ENCODE data around the gene ZP4. TPM values are rescaled to one million over a fixed set of nuclear protein-coding genes. Genes with fewer than 3 reads are reported as not detected.
"Not testable (repeated sequence)": the region's sequence is repeated elsewhere in the genome, so short reads cannot be mapped to it uniquely, and the experiment has no call there.

Gene ZP4
- total RNA-seq, 1 experiment from 2014 or later, result not detected

GRCh38 chr1:237875291-237875690, 15.4 kb downstream of the ZP4 start:
- DNase-seq (ENCODE audit: low spot score), result no peak

DNA sequence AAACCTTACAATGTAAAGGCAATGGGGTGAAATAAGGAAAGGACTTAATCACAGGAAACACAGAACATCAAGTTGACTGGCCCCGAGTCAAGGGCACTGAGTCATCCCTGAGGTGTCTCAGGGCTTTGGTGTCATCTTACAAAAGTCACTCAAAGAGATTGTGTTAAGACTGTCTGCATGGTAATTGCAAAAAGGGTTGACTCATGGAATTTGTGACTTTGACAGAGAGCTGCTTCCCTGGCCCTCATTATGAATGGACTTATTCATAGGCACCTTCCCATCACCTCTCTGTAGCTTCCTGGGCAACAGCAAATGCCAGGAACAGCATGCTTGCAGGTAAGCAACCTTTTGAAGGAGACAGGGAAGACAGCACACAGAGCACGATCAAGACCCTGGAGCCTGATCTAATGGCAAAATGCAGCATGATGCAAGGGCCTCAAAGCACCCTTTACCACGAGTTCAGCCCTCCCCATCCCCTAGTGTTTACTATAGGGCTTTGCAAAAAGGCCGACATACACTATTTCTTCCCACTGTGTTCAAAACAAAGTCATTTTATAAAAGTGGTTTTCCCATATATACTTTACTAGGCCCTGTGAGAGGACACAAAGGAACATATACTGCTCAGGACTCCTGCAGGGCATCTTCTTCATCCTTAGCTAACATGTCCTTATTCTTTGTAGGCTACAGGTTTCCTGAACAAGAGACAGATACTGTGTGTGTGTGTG, 17.1 kb downstream of the ZP4 start:
- DNase-seq (ENCODE audit: low spot score), result peak; percentile 84

- DNase-seq (ENCODE audit: low spot score), result no peak
Measured at GRCh38 chr1:237868817-237869600, 21.7 kb downstream of the ZP4 start.

- DNase-seq (ENCODE audit: low spot score), result no peak
Measured at GRCh38 chr1:237867380-237867888, 23.3 kb downstream of the ZP4 start.

GRCh38 chr1:237864338-237865244, 26.1 kb downstream of the ZP4 start:
- DNase-seq (ENCODE audit: low spot score), result peak; percentile 63

DNA sequence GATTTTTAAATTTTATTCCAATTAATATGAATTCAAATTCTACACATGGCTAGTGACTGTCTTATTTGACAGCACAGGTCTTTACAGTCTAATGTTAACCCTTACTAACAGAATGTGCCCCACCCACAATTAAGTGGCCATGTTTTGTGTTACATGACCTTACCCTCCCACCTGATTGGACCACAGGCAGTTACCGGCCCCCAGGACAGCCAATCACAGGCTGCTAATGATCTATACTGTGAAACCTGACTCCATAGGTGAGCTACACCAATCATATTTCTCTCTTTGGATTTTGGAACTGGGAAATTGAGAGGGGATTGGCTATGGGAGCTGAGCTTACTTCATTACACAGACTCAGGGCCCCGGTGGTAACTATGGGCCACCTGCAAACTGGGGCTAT, 27.5 kb downstream of the ZP4 start:
- no peak for DNase-seq (ENCODE audit: low spot score)

- DNase-seq (ENCODE audit: low spot score), result no peak
Measured at GRCh38 chr1:237861944-237862343, 28.8 kb downstream of the ZP4 start.

DNA sequence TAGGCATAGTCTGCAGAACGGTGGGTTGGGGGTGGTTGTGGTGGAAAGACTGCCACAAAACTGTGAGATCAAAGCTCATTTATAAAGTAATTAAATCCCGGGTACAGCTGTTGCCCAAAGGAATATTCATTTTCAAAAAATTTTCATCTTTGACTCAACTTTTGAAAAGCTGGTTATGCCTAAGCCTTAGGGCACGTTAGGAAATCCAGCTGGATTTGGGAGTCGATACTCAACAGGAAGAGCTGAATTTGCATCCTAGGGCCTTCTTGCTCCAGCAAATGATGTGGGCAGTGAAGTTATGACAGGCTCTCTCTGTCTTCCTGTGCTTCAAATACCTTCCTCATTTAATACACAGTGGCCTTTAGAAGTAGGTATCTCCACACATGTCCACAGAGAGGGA, 31.7 kb downstream of the ZP4 start:
- no peak for DNase-seq (ENCODE audit: low spot score)

GRCh38 chr1:237857455-237857854, 33.3 kb downstream of the ZP4 start:
- no peak for DNase-seq (ENCODE audit: low spot score)

GRCh38 chr1:237852342-237852741, 38.4 kb downstream of the ZP4 start:
- no peak for DNase-seq (ENCODE audit: low spot score)

GRCh38 chr1:237851210-237851845, 39.4 kb downstream of the ZP4 start:
- peak; percentile 53 for DNase-seq (ENCODE audit: low spot score)

DNA sequence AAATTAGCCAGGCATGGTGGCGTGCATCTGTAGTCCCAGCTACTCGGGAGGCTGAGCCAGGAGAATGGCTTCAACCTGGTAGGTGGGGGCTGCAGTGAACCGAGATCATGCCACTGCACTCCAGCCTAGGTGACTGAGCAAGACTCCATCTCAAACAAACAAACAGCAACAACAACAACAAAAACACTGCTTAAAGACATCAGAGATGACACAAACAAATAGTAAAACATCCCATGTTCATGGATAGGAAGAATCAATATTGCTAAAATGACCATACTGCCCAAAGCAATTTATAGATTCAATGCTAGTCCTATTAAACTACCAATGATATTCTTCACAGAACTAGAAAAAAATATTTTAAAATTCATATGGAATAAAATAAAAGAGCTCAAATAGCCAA, 47.2 kb downstream of the ZP4 start:
- not testable (repeated sequence) for DNase-seq (ENCODE audit: low spot score)

GRCh38 chr1:237841485-237841884, 49.2 kb downstream of the ZP4 start:
- DNase-seq (ENCODE audit: low spot score), result no peak

- DNase-seq (ENCODE audit: low spot score), result no peak
Measured at GRCh38 chr1:237838904-237839534, 51.7 kb downstream of the ZP4 start.

DNA sequence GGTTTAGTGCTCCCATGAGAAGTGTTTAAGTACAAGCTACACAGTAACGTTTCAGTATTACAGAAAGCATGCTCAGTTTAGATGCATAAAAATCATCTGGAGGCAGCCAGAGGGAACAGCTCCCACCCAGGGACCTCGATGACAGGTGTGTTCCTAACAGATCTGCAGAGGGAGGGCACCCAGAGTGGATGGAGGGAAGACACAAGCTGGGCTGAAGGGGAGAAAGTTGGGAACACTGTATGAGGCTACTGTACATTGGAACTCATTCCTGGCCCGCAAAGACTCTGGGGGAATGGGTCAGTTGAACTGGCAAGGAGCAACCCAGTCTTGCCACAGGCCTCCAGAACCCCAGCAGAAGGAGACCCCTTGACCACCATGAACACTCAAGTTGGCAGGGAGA, 52.4 kb downstream of the ZP4 start:
- DNase-seq (ENCODE audit: low spot score), result no peak

- no peak for DNase-seq (ENCODE audit: low spot score)
Measured at GRCh38 chr1:237834461-237834860, 56.3 kb downstream of the ZP4 start.

DNA sequence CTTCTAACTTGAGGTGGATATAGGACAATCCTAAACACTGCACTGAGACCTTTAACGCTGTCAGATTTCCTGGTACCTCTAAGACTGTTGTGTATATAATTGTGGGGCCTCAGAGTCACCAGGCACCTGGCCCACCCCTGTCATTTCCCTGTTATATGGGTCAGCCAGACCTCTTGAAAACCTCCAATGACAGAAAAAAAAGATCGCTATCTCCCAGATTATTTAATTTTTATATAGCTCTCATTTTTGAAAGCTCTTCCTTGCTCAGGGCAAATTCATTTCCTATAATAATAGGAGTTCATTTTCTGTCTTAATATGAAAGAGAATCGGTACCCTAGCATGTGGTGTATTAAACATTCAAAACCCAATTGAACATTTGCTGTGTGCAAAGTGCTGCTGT, 56.7 kb downstream of the ZP4 start:
- DNase-seq (ENCODE audit: low spot score), result no peak

DNA sequence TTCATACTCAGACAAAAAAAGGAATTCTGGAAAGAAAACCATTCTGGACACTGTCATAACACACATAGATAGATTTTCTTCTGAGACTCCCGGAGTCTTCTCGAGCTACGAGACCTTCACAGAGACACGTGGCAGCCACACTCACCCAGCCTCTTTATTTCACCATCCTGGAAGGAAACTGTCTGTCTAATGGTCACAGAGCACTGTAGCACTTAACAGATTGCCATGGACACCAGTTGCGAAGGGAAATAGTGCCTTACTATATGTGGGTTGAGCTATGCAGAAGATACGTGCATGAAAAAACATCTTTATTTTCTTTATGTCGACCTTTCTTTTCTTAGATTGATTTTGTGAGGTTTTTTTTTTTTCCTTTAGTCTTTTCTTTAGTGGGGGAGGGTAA, 57.9 kb downstream of the ZP4 start:
- no peak for DNase-seq (ENCODE audit: low spot score)

Data from H4 (cell line).